ENCODE measurements around the gene AIP.

DNA sequence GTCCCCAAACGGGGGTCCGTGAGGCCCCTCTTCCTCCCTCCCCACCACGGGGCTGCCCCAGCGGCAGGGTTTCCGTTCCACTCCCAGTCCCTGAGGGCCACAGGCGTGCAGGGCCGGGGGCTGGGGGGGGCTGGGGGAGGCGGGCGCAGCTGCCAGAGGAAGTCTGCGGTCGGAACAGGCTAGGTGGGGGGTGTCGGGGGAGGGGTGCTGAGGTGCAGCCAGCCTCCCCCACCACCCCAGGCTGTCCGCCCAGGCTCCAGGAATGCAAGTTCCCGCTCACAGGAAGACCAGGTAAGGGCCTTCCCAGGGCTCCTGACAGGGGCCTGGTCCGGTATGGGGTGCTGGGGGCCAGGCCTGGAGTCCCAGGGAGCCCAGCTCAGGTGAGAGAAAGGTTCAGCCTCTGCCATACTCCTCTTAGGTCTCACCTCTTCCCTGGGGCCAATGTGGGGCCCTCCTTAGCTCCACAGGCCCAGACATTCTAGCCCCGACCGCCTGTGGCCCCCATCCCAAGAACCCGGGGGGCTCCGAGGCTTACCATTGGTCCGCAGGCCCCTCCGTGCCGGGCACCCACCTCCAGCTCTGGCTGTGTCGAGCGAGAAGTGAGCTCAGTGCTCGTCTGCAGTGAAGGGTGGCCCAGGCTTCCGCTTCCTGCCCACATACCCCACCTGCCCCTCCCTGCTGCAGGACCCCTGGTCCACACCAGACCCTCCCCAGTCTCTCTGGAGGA lies 45.6 kb upstream of the AIP start, which contains the start of gene PTPRCAP:
- TF ChIP-seq, protein P1, sequence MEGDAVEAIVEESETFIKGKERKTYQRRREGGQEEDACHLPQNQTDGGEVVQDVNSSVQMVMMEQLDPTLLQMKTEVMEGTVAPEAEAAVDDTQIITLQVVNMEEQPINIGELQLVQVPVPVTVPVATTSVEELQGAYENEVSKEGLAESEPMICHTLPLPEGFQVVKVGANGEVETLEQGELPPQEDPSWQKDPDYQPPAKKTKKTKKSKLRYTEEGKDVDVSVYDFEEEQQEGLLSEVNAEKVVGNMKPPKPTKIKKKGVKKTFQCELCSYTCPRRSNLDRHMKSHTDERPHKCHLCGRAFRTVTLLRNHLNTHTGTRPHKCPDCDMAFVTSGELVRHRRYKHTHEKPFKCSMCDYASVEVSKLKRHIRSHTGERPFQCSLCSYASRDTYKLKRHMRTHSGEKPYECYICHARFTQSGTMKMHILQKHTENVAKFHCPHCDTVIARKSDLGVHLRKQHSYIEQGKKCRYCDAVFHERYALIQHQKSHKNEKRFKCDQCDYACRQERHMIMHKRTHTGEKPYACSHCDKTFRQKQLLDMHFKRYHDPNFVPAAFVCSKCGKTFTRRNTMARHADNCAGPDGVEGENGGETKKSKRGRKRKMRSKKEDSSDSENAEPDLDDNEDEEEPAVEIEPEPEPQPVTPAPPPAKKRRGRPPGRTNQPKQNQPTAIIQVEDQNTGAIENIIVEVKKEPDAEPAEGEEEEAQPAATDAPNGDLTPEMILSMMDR (conservative IDR thresholded peaks at IDR 0.05; ENCODE audit: low read length), result no peak
- TF ChIP-seq EZH2phosphoT487 (IDR thresholded peaks at IDR 0.05; ENCODE audit: borderline replicate concordance), result no peak

Data from Loucy (cell line).